Non-pigmented ciliary epithelial cell (primary cell): ENCODE data around the gene GRK5.

Experiments used
- DNase-seq: peaks from one replicate; pipeline ENCODE4 v3.0.0-alpha.2; 2010; ENCODE audit warnings: low read depth

Gene GRK5

GRCh38 chr10:119383174-119383856 is 175.9 kb downstream of the GRK5 start:
- no peak for DNase-seq

- DNase-seq = no peak
These were observed 176.8 kb downstream of the GRK5 start for GRCh38 chr10:119384127-119384526.

GRCh38 chr10:119386666-119387065 is 179.3 kb downstream of the GRK5 start:
- DNase-seq = no peak

GRCh38 chr10:119388849-119389345 is 181.5 kb downstream of the GRK5 start:
- no peak for DNase-seq

GRCh38 chr10:119391440-119392251 is 184.3 kb downstream of the GRK5 start:
- no peak for DNase-seq

- DNase-seq = no peak
These were observed 185.6 kb downstream of the GRK5 start for GRCh38 chr10:119393019-119393418.

- DNase-seq = no peak
These were observed 186.1 kb downstream of the GRK5 start for GRCh38 chr10:119393421-119393820.

- DNase-seq = no peak
These were observed 186.5 kb downstream of the GRK5 start for GRCh38 chr10:119393845-119394244.

GRCh38 chr10:119394657-119395279 is 187.4 kb downstream of the GRK5 start:
- no peak for DNase-seq

GRCh38 chr10:119395280-119396007 is 188.1 kb downstream of the GRK5 start:
- DNase-seq = no peak

- DNase-seq = no peak
These were observed 188.8 kb downstream of the GRK5 start for GRCh38 chr10:119396008-119396708.

- DNase-seq = no peak
These were observed 189.3 kb downstream of the GRK5 start for GRCh38 chr10:119396709-119397071.

GRCh38 chr10:119397416-119397815 is 190.0 kb downstream of the GRK5 start:
- no peak for DNase-seq

GRCh38 chr10:119398996-119399395 is 191.6 kb downstream of the GRK5 start:
- no peak for DNase-seq

- no peak for DNase-seq
These were observed 192.1 kb downstream of the GRK5 start for GRCh38 chr10:119399466-119399865.

- peak; percentile 87 for DNase-seq
These were observed 194.5 kb downstream of the GRK5 start for GRCh38 chr10:119401671-119402395.

- no peak for DNase-seq
These were observed 196.6 kb downstream of the GRK5 start for GRCh38 chr10:119403921-119404320.

- no peak for DNase-seq
These were observed 197.5 kb downstream of the GRK5 start for GRCh38 chr10:119404719-119405519.

GRCh38 chr10:119405520-119405807 is 198.1 kb downstream of the GRK5 start:
- no peak for DNase-seq

- DNase-seq = no peak
These were observed 198.8 kb downstream of the GRK5 start for GRCh38 chr10:119406137-119406536.
